Measurements from ENCODE around the gene FSD2.

- no peak for TF ChIP-seq CTCF (IDR thresholded peaks at IDR 0.05)
- TF ChIP-seq POLR2AphosphoS5 (IDR thresholded peaks at IDR 0.05; ENCODE audit: insufficient read depth in 1 of 2, low read depth in 1 of 2): no peak
- no peak for TF ChIP-seq POLR2A (IDR thresholded peaks at IDR 0.05)
Observed at GRCh38 chr15:82767163-82767829, 38.6 kb downstream of the FSD2 start.

All from vagina (tissue), 2 donors.